GM12891 (cell line): ENCODE measurements around the gene OLFML2B.

Experiments used
- PAX5 ChIP-seq: IDR thresholded peaks from 2 replicates; pipeline ENCODE4 v1.6.1; 2011; ENCODE audit warnings: low read length, moderate library complexity, mild to moderate bottlenecking; ENCODE audit not compliant: insufficient read depth, severe bottlenecking
- POLR2A ChIP-seq: IDR thresholded peaks from 2 replicates; pipeline ENCODE4 v1.6.1; 2011; ENCODE audit warnings: low read depth, low read length, control low read depth
- POLR2AphosphoS5 ChIP-seq: IDR thresholded peaks from 2 replicates; pipeline ENCODE4 v1.6.1; 2011; ENCODE audit warnings: low read depth, low read length, control low read depth
- POU2F2 ChIP-seq: IDR thresholded peaks from 2 replicates; pipeline ENCODE4 v1.6.1; 2011; ENCODE audit warnings: low read depth, mild to moderate bottlenecking, control low read depth, low read length, moderate library complexity
- SPI1 ChIP-seq: IDR thresholded peaks from 2 replicates; pipeline ENCODE4 v1.6.1; 2011; ENCODE audit warnings: low read depth, low read length, control low read depth
- TAF1 ChIP-seq: IDR thresholded peaks from 2 replicates; pipeline ENCODE4 v1.6.1; 2011; ENCODE audit warnings: low read depth, low read length, control low read depth

DNA sequence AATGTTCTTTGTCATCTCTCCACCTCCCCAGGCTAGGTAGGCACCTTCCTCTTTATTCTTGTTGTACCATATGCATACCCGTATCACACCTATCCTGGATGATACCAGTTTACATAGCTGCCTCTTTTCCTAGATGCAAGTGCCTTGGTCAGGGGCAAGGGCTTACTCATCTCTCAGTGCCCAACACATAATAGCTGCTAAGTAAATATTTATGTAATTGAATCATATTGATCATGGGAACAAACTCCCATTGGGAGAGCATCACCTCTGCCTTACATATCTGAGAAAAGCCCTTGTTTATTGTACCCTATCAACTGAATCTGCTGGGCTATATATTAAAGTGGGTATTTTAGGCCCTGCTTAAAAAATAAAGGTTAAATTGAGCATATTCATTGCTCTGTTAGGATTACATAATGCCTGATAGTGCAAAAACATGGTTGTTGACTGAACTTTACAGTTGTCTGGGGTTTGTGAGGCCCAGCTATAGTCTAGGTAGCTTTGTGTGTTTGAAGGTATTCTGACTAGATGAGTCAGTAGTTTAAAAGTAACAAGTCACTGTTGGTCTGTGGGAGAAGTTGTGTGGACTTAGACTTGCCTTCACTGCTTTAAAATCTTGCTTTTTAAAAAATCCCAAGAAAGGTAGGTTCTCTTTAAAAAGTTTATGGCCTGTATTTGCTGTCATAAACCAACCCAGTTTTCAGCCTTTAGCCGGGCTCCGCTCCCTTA lies 82.6 kb downstream of the OLFML2B start:
- no peak for TF ChIP-seq POLR2AphosphoS5
- no peak for TF ChIP-seq SPI1
- no peak for TF ChIP-seq POLR2A
- TF ChIP-seq TAF1 = no peak
- TF ChIP-seq POU2F2 = no peak
- no peak for TF ChIP-seq PAX5
